D341Med (cell line): Measurements from ENCODE around the gene ARPC1B.

ENCODE experiments used
- DNase-seq: peaks from one replicate; pipeline ENCODE4 v3.0.0; 2012; ENCODE audit warnings: low spot score

ARPC1B gene

DNA sequence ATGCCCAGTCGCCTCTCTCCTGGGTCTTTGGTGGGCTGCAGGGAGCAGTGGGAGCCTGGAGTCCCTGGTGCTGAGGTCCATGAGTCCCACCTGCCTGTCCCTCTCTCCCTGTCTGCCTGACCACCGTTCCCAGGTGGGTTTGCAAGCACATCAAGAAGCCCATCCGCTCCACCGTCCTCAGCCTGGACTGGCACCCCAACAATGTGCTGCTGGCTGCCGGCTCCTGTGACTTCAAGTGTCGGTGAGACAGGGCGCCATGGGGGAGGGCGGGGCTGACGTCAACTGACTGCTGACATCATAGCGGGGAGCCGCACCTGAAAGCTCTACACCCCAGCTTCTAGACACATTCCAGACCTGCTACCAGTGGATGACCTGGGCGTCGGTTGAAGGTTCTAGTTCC lies 15.2 kb downstream of the ARPC1B start:
- no peak for DNase-seq

DNA sequence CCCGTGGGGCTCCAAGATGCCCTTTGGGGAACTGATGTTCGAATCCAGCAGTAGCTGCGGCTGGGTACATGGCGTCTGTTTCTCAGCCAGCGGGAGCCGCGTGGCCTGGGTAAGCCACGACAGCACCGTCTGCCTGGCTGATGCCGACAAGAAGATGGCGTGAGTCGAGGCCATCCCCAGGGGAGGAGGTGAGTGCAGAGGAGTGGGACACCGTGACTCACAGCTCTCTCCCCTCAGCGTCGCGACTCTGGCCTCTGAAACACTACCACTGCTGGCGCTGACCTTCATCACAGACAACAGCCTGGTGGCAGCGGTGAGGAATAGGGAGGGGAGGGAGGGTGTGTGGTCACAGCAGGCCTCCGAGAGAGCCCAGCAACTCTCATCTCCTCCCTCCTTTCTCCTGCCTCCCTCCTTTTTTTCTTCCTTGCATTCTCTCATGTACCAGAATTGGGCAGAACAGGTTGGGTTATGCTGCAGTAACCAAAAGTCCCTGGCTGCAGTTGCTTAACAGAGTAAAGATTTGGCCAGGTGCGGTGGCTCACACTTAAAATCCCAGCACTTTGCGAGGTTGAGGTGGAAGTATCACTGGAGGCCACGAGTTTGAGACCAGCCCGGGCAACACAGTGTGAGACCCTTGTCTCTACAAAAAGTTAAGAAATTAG lies 16.5 kb downstream of the ARPC1B start:
- DNase-seq: peak; percentile 24

DNA sequence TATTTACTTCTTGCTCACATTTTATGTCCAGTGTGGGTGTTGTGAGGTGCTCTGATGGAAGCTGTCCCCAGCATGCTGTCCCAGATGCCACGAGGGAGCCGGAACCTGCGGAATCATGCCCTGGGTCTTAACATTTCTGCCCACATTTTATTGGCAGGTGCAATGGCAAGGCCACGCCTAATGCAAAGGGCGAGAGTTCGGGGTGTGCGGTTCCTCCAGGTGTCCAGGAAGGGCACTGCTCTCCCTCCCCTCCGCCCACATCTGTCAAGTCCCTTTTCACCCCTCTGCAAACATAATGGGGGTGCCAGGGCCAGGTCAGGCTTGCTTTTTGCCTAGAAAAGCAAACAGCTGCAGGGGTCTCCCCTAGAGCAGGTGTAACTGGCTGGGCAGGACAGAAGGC lies 17.5 kb downstream of the ARPC1B start:
- no peak for DNase-seq

DNA sequence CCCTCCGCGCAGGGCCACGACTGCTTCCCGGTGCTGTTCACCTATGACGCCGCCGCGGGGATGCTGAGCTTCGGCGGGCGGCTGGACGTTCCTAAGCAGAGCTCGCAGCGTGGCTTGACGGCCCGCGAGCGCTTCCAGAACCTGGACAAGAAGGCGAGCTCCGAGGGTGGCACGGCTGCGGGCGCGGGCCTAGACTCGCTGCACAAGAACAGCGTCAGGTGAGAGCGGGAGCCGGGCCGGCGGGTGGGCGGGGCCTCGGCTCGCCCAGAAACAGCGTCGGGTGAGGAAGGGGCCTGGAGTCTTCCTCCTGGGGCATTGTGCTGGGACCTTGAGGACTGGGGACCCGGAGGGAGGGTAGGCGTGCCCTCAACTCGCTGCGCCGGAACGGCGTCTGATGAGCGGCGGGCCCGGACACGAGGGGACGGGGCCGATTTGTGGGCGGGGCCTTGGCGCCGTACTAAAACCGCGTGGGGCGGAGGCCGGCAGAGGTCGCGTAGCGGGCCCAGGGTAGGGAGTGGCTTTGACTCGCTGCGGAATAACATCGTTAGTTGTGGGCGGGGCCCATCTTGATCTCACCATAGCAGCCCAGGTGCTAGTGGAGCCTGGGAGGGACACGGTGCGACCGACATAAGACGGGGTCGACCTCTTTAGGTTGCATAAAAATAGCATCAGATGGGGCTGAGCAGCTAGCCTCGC lies 18.3 kb downstream of the ARPC1B start:
- peak; percentile 90 for DNase-seq

DNA sequence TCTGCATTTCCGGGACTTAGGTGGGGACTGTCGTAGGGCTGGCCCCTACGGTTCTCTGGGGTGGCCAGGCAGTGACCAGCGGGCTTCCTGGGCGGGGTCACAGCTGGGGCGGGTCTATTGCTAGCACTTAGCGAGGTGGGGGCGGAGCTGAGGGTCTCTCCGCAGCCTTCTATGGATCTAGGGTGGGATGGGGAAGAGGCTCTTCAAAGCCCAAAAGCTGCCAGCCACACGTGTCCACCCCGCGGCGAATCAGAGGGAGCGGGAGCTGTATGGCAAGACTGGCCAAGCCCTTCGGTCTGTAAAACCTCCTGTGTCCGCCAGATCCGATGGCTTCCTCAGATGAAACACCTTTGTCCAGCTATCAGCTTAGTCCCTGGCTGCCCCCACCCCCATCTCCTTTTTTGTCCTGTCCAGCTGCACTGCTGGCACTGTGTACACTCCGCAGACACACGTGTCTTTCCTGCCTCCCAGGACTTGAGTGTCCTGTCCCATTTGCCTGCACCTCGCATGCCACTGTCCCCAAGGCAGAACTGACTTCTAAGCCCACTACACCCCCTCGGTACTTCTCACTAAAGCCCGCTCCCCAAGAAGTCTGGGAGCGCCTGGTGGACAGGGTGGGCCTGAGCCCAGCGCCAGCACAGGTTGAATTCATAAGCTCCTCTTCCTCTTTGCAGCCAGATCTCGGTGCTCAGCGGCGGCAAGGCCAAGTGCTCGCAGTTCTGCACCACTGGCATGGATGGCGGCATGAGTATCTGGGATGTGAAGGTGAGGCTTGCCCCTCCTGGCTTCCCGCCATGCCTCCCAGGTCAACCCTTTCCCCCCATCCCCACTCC lies 19.0 kb downstream of the ARPC1B start:
- DNase-seq: no peak

DNA sequence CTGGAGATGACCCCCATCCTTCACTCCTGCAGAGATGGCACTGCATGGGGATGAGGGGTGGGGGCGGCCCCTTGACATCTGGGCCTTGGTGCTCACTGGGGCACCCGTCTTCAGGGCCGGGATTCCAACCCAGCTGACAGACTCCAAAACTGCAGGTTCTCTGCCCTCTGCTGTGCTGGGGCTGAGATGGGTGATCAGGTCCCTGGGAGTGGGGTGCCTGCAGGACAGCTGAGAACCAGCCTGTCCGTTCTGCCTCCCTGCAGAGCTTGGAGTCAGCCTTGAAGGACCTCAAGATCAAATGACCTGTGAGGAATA lies 19.6 kb downstream of the ARPC1B start:
- no peak for DNase-seq

DNA sequence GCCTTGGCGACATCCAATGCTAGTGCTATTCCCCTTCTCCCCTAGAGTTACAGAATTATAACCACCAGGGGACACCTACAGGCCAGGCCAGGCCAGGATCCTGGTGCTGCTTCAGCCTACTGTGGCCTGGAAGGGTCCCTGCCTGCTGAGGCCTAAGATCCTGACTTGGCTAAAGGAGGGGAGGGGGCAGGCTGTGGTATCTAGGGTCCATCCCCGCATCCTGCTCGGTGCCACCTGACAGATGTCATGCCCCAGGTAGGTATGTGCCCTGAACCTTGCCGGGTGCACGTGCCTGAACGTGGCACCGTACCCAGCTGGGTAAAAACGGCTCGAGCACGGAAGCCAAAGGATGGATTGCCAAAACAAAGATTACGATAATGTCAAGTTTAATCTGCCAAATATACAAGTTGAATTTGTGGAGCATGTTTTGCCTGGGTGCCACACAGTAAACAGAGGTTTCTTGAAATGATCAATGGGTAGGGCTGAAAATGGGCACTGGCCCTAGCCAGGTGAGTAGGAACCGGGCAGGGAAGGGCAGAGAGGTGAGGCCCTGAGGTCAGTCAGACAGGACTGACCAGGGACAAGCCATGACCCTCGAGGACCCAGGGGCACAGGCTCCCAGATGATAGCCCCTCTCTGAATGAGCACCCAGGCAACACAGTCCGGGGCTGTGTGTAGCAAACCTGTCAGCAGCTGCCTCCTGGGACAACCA lies 21.2 kb downstream of the ARPC1B start:
- DNase-seq: peak; percentile 27

DNA sequence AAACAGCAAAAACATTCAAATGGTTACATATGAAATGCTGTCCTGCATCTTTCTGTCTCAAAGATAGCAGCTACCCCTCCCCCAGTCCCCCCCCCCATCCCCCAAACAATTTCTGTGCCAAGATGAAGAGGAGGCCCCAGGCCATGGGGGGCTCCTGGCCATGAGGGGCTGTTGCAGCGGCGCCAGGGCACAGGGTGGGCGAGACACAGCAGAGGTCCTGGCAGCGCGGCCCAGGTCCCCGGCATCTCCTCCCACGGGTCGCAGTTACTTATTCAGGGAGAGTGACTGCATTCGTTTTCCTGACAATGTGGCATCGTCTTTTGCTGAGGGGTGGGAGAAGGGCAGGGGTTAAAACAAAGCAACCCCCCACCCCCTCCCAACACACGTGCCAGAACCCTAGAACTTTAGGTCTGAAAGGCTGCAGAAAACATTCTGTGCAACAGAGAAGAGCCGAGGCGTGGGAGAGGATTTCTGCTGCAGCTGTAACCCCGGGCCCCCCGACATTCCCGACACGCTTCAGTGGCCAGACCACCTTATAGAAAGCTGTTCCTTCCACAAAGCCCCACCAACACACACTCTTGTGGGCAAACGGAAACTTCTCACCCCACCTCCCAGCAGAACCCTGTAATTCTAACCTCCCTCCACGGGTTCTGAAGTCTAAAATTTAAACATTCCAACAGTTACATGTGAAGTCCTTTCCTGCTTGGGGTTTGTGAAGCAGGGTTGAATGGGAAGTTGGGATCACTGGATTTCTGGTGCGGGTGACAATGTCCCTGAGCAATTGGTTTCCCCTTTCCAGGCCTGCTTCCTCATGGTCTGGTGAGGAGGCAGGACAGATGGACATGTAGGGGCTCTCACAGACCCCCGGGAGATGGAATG lies 22.1 kb downstream of the ARPC1B start:
- DNase-seq: peak; percentile 12

DNA sequence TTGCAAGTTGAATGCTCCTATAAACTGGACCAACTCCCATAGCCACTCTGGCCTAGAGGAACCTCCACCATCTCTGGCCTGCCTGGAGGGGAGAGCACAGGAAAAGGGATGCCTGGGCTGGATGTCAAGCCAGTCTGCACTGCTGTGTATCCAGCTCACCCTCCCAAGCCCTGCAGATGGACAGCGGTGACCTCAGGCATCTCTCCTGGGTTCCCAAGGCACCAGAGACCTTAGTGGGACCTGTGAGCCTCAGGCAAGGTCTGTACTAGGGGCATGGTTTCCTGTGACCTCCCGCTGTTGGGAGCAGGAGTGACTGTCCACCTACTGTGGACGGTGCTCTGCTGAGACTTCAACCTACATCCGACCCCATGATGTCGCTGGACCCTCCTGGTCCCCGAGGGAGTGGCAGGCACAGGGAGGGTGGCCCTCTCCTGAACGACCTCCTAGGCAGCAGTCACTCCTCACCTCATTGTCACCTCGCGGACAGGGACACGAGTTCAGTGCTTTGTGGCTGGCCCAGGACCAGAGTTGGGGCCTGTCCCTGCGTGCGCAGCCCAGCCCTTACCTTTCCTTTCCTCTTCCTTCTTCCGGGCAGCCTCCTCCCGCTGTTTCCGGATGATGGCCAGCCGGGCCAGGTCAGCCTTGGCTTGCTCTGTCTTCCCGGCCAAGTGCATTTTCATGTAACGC lies 22.9 kb downstream of the ARPC1B start:
- DNase-seq: no peak

DNA sequence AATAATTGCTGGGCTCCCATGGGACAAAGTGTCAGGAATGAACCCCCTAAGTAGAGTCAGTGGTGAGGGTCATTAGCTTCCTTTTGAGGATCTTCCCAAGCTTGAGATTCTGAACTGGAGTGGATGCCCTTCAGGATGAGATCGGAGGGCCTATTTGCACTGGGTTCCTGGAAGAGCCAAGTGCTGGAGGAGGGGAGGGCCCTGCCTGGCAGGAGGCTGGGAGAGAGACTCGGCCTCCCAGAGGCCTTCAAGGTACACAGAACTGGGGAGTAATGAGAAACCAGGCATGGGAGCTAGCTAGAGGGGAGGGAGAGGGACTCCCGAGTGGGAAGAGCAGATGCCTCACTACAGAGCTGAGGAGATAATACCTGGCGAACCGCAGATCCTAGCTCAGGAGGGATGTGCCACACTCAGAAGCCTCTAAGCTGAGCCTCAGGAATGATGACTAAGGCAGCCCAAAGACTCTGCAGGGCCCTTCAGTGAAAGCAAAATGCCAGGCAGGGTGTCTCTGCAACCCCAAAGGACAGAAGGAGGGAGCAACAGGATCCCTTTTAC lies 24.4 kb downstream of the ARPC1B start:
- no peak for DNase-seq

DNA sequence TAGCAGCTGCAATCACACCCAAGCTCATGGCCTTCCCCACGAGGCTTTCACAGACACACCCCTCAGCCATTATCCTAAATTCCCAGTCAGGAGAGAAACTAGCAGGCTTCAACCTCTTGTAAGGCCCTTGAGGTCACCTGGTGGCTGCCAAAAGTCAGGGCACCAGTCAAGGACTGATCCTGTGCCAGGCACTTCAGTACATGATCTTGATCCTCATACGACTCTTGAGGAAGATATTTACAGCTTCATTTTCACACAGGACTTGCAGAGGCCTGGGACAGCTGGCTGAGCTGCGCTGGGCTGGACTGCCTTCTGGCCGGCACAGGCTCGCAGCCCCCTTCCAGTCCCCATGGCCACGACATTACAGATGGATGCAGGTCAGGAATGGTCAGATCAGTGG lies 25.1 kb downstream of the ARPC1B start:
- no peak for DNase-seq

DNA sequence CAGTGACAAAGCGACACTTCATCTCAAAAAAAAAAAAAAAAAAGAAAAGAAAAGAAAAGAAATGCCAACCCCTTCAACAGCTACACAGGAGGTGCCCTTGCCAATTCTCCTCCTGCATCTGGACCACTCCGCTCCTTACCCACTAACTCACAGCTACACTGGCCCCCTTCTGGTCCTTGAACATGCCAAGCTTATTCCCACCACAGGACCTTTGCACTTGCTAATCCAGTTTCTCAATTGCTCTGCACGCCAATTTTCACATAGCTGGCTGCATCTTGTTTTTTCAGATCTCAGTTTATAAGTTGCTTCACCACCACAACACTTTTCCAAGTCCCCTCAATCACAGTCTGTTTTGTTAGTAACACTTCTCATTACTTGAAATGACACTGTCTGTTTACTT lies 28.3 kb downstream of the ARPC1B start:
- no peak for DNase-seq

DNA sequence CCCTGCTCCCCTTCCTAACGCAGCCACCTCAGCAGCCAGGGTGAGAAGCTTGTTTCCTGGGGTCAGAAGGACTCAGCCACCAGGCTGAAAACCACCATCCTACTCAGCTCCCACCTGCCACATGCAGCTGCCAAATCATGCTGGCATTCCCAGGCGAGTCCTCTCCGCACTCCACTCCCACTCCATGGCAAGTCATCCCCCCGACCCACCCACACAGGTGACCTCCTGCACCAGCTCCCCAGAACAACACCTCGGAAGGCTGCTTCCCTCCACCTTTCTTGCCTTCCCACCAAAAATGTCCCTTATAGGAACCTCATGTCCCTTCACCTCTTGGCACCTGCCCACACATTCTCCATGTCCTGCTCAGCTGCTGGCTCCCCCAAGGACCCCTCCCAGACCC lies 29.2 kb downstream of the ARPC1B start:
- DNase-seq: no peak

DNA sequence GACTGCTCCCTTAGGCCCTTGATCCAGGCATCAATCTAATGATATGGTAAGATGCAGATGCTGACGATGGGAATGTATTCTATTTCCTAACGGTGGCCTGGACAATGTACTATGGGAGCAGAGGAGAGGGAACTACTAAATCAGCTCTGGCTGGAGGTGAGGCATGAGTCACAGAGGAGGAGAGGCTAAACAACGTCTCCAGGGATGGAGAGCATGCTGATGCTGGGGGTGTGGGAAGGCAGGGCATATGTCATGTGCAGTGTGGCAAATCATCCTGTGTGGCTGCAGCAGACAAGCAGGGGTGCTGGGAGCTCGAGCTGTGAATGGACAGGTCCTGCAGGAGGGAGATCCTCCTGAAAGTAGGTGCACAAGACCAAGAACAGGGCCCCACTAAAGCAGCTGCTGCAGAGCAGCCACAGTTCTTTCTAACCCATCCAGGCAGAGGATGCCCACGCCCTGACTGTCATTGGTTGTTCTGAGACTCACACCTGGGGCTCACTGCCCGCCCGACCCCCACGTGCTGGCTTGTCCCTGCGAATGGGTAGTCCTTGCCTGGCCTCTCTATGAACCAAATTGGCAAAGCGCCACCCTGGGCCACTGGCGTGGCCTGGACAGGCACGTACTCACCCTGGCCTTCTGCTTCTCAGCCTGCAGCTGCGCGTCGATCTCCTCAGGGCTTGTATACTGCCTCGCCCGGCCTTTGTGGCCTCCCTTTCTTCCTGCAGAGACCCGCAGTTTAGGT lies 29.9 kb downstream of the ARPC1B start:
- DNase-seq: no peak

DNA sequence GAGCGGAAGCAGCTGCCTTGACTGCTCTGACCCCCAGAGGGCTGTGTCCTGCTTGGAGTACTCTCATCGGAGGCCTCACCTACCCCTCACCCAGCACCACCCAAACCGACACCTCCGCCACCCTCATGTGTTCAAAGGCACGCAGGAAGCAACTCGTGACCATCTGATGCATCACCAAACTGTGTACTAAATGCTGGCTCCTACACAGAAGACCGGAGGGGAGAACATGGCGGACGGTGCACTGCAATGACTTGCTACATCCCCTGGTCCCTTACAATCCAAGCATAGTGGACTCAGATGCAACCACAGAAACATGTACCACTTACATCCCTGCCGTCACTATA lies 30.4 kb downstream of the ARPC1B start:
- DNase-seq: no peak

DNA sequence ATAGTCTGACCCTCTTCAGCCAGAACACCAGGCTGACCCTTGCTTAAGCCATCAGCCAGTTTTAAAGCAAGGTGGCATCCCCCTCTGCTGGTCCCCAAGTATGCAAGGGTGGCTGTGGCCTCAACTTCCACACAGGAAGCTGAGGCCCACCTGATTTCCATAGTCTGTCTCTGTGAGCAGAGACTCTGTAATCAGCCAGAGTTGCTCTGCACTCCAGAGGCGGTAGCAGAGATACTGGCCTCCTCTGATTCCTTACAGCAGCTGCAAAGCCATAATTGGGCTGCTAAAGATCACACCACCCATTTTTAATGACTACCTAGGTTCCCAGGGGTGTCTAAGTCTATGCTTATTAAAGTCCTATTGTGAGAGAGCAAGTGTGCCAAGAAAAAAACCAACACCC lies 32.0 kb downstream of the ARPC1B start:
- no peak for DNase-seq

DNA sequence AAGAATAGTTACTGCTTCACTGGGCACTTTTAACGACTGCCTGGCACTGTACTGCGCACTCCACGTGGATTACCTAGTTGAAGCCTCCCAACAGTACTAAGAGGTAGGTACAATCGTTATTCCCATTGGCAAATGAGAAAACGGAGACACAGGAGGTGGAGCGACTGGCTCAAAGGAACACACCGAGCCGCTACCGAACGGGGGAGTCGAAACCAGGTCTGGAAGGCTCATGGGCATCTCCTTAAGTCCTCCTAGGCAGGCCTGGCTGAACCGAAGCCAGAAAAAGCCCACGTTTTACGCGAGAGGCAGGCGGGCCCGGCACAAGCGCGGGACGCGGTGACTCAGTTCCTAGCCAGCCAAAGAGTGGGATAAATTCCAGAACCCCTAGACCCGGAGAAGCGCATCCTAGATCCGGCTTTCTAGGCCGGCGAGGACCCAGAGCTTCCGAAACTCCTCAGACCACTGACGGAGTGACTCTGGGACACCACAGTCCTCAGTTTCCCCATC lies 33.4 kb downstream of the ARPC1B start:
- peak; percentile 54 for DNase-seq

DNA sequence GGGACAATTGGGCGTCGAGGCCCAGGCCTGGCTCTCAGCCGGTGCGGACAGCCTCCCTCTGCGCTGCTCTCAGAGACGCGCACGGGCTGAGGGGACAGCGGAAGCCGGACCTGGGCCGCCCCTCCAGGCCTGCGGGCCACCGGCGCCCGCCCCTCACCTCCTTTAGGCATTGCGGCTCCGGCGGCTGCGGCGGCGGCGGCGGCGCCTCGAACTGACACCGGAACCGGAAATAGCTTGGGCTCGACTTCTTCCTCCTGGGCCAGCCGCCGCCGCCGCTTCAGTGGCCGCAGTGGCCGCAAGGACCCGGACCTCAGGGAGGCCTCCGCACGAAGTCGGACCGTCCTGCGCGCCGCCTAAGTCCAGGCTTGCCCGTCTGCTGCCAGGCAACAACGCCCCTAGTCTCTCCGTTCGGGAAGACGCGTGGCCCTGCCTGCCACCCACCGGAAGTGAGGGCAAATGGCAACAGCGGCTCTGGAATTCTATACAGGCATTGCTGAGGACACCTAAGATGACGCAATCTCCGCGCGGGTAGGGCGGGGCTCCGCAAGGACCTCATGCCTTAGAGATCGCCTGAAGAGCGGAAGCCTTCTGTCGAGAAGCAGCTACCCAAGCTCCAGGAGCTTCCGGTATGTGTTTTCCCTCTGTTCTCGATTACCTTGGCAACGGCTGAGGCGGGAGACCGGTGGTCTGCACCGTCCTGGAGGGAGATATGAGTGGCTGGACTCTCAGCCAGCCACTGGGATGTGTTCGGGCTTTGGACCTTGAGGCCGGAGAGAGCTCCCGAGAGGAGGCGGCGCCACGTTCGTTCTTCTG lies 34.1 kb downstream of the ARPC1B start, which contains the start of the genes BUD31 and PDAP1:
Gene BUD31 (plus strand): TSS at position 591 of the 813 bp plus-strand sequence. CDS start 2,124 bp downstream, outside the sequence.
Gene PDAP1 (minus strand): TSS at position 219 of the 813 bp plus-strand sequence. CDS start 49 bp downstream, at position 170.
- DNase-seq: peak; percentile 95

DNA sequence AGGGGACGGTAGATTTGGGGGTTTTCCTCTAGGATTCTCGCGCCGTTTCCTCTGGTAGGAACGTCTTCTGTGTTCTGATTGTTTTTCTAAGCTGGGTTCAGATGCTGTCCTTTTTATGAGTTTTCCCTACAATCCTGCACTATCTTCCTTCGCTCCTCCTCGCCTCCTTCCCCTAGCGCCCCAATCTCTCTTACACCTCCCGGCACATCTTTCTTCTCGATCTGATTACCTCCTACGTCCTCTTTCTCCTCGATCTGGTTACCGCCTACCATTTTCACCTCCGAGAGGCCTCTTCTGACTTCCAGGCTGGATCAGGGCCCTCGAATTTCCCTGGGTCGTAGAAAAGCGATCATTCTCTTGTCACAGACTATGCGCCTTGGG lies 34.7 kb downstream of the ARPC1B start:
- DNase-seq: no peak
